HG03439 (cell line): Measurements from ENCODE around the gene ARHGAP1.
"Not testable (repeated sequence)": the region's sequence is repeated elsewhere in the genome, so short reads cannot be mapped to it uniquely, and the experiment has no call there.

Experiments
- ATAC-seq: cut with Tn5 transposase; IDR thresholded peaks from one replicate; pipeline ENCODE4 v1.9.1; 2021; ENCODE audit warnings: mild to moderate bottlenecking, moderate library complexity; ENCODE audit not compliant: unreplicated experiment

The ARHGAP1 gene

GRCh38 chr11:46675288-46675851 is 25.0 kb downstream of the ARHGAP1 start:
- no peak for ATAC-seq

GRCh38 chr11:46674463-46675287 is 25.7 kb downstream of the ARHGAP1 start:
- ATAC-seq = no peak

GRCh38 chr11:46673713-46674462 is 26.5 kb downstream of the ARHGAP1 start:
- ATAC-seq = no peak

GRCh38 chr11:46672381-46672839 is 28.0 kb downstream of the ARHGAP1 start:
- ATAC-seq = no peak

GRCh38 chr11:46671958-46672315 is 28.5 kb downstream of the ARHGAP1 start:
- no peak for ATAC-seq

- ATAC-seq = not testable (repeated sequence)
Observed at GRCh38 chr11:46670521-46670920, 29.9 kb downstream of the ARHGAP1 start.

GRCh38 chr11:46669711-46670139 is 30.7 kb downstream of the ARHGAP1 start:
- no peak for ATAC-seq

GRCh38 chr11:46668480-46669085 is 31.8 kb downstream of the ARHGAP1 start:
- no peak for ATAC-seq

GRCh38 chr11:46667043-46667481 is 33.4 kb downstream of the ARHGAP1 start:
- no peak for ATAC-seq

GRCh38 chr11:46666516-46666915 is 33.9 kb downstream of the ARHGAP1 start:
- no peak for ATAC-seq

GRCh38 chr11:46665356-46665755 is 35.1 kb downstream of the ARHGAP1 start:
- no peak for ATAC-seq

- ATAC-seq = no peak
Observed at GRCh38 chr11:46664612-46665011, 35.8 kb downstream of the ARHGAP1 start.

GRCh38 chr11:46663277-46663940 is 37.0 kb downstream of the ARHGAP1 start:
- no peak for ATAC-seq

GRCh38 chr11:46662366-46662765 is 38.1 kb downstream of the ARHGAP1 start:
- no peak for ATAC-seq

- no peak for ATAC-seq
Observed at GRCh38 chr11:46661836-46662235, 38.6 kb downstream of the ARHGAP1 start.

- ATAC-seq = no peak
Observed at GRCh38 chr11:46659908-46660307, 40.5 kb downstream of the ARHGAP1 start.

- no peak for ATAC-seq
Observed at GRCh38 chr11:46658259-46658658, 42.2 kb downstream of the ARHGAP1 start.

GRCh38 chr11:46657186-46657585 is 43.2 kb downstream of the ARHGAP1 start:
- ATAC-seq = no peak

GRCh38 chr11:46655631-46656030 is 44.8 kb downstream of the ARHGAP1 start:
- ATAC-seq = no peak

GRCh38 chr11:46649180-46649738 is 51.2 kb downstream of the ARHGAP1 start:
- no peak for ATAC-seq
